Umbilical cord (tissue), 2 donors: Measurements from ENCODE around the gene PTCD2. TPM values are rescaled to one million over a fixed set of nuclear protein-coding genes. Genes with fewer than 3 reads are reported as not detected.

ENCODE experiments used
- DNase-seq: peaks from one replicate; pipeline ENCODE4 v3.0.0-alpha.2; 2015; ENCODE audit warnings: low spot score
- total RNA-seq: library from RNA; depleted of rRNA; stranded (reverse); fragments of >200 nt; gene quantifications from one replicate; pipeline ENCODE4 v1.2.3, GENCODE V29; 2014; ENCODE audit warnings: low replicate concordance; ENCODE audit not compliant: insufficient read depth

Gene PTCD2, protein sequence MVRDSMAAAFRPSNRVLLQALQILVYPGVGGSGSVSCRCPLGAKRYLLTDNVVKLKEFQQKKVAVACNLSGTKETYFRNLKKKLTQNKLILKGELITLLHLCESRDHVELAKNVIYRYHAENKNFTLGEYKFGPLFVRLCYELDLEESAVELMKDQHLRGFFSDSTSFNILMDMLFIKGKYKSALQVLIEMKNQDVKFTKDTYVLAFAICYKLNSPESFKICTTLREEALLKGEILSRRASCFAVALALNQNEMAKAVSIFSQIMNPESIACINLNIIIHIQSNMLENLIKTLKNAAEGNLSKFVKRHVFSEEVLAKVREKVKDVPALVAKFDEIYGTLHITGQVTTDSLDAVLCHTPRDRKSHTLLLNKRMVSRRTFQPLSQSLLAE
- total RNA-seq, result 5.1 TPM

GRCh38 chr5:72319976-72320752, at the start of gene PTCD2, which contains the start of gene MRPS27:
PTCD2 (plus strand) TSS chr5:72320373; CDS start chr5:72320383, 10 bp downstream.
MRPS27 (minus strand) TSS chr5:72320240; CDS start chr5:72320221, 19 bp downstream.
- DNase-seq, result peak; percentile 99

DNA sequence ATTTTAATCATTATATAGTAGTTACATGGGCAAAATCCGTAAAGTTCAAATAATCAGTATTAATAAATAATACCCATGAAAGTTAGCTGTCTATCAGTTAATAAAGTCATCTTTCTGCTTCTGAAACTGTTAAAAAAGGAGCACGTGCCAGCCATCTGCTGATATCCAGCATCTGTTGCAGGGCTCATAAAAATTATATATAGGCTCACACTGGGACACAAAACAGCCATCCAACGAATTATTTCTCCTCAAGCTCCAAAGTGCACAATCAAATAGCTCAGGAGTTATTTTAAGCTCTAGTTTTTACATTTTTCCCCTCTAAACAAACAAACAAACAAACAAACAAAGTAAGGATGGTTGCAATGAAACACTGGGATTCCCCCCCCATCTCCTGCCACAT, 48.5 kb upstream of the PTCD2 start:
- DNase-seq, result peak; percentile 58

- no peak for DNase-seq
These were observed 47.8 kb upstream of the PTCD2 start for GRCh38 chr5:72272398-72272797.

GRCh38 chr5:72273547-72273946, 46.6 kb upstream of the PTCD2 start:
- no peak for DNase-seq

DNA sequence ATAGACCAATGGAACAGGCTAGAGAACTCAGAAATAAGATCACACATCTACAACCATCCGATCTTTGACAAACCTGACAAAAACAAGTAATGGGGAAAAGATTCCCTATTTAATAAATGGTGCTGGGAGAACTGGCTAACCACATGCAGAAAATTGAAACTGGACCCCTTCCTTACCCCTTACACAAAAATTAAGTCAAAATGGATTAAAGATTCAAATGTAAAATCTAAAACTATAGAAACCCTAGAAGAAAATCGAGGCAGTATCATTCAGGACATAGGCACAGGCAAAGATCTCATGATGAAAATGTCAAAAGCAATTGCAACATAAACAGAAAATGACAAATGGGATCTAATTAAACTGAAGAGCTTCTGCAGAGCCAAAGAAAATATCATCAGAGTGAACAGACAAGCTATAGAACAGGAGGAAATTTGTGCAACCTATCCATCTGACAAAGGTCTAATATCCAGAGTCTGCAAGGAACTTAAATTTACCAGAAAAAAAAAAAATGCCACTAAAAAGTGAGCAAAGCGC, 43.9 kb upstream of the PTCD2 start:
- DNase-seq, result no peak

DNA sequence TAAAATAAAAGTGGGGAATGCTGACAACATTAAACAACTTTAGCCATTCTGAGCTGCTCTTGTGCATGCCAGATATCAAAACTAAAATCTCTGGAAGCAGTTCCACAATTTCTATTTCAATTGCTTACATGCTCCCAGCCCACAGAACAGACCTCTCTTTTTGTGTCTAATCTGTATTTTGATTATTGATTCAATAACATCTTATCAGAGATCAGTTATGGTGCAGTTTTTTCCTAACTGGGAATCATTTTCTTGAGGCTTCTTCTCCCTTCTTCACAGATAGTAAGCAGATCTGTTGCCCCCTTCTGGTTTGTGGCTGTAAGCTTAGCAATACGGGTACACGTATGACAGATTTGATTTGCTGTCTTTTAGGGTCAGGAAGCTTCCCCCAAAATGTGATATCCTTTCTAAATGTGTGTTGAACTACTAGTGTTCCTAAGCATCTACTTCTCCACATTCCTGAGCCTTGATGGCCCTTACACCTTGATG, 39.5 kb upstream of the PTCD2 start:
- peak; percentile 68 for DNase-seq

DNA sequence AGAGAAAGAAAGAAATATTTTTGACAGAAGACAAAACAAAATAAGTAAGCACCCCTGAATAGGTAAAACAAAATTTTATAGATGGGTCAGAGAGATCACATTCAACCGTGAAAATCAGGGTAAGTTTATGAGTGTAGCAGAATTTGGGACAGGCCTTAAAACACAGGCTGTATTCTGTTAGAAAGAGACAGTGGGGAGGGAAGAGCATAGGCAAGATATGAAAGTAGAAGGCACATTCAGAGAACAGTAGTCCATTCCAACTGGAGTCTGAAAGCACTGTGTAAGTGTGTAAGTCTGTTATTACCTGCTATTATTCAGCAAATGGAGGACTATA, 38.8 kb upstream of the PTCD2 start:
- no peak for DNase-seq

GRCh38 chr5:72281764-72282499, 38.2 kb upstream of the PTCD2 start:
- DNase-seq, result peak; percentile 94

DNA sequence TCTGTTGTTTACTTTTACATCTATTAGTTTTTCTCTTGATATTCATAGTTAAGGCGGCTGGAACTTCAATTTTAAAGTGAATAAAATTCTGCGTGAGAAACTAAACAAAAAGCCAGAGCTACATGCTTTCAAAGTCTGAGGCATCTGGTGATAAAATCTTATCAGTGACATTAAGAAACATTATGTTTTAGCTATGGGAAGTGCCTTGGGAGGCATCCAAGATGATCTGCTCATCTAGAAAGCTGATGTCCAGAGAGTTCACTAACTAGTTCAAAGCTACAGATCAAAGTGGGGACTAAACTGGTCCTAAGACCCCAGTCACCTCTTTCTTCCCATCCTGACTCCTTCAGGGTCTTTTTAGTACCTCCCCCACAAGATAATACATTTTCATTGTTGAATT, 37.3 kb upstream of the PTCD2 start:
- peak; percentile 96 for DNase-seq

GRCh38 chr5:72283358-72283757, 36.8 kb upstream of the PTCD2 start:
- peak; percentile 59 for DNase-seq

GRCh38 chr5:72284559-72285423, 35.4 kb upstream of the PTCD2 start:
- DNase-seq, result no peak

DNA sequence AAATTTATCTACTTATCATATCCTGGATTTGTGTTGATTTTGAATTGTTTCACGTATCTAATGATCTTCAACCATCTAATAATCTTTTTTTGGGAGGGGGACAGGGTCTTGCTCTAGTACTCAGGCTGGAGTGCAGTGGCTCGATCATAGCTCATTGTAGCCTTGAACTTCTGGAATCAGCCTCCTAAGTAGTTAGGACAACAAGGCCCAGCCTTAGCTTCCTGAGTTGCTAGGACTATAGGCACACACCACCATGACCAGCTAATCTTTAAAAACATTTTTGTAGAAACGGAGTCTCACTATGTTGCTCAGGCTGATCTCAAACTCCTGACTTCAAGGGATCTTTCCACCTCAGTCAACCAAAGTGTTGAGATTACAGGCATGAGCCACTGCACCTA, 34.8 kb upstream of the PTCD2 start:
- peak; percentile 31 for DNase-seq

DNA sequence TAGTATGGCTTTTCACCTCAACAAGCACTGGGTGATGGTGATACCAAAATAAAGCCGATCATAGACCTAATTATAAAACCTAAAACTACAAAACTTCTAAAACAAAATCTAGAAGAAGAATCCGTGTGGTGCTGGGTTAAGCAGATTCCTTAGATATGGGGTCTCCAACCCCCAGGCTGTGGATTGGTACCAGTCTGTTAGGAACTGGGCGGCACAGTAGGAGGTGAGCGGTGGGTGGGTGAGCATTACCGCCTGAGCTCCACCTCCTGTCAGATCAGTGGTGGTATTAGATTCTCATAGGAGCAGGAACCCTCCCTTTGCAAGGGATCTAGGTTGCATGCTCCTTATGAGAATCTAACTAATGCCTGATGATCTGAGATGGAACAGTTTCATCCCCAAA, 33.4 kb upstream of the PTCD2 start:
- DNase-seq, result no peak

- peak; percentile 49 for DNase-seq
These were observed 31.2 kb upstream of the PTCD2 start for GRCh38 chr5:72288924-72289323.

DNA sequence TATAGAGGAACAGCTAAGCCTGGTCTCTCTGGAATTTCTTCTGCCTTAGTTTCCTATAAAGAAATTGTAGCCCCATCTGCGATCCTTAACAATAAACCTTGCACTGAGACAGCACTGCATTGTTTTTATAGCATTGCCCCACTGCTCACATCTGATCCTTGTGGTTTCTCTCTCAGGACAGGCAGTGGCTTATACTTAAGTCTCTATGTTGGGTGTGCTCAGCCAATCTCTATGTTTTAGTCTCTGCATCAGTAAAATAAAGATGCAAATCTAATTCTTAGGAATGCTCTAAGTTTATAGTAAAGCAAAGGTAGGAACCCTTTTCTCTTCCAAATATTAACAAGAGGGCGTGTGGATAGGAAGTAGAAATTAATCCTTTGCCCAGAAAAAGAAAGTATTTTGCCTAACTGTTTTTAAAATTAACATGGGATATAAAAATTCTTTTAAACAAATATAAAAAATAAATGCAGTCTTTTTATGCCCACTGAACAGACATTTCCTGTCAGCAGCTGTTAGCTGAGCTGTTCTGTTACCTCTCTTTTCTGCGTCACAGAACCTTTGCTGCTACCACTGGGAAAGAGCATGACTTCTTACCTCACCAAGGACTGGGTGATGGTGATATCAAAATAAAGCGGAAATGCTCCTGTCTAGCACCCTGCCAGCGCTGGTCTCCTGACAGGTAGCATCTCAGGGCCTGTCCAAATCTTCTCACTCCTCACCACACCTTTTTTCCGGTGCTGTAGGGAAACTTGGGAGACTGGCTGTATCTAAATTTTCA, 29.6 kb upstream of the PTCD2 start:
- DNase-seq, result peak; percentile 77

DNA sequence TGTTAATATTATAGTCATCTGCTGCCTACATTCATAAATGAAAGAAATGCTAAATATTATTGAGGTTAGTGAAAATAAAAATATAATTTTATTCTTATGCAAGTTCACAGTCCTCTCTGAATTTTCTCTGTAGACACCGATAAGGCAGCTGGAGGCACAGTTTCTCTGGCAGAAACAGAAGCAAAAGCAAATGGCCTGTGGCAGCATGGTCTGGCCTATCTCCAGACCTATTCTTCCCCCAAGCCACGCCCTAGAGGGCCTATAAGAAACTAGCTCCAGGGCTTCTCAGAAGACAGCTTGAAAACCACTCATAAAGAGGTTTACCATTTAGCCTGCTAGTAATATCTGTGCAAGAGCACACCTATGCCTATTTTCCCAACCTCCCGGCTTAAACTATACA, 28.6 kb upstream of the PTCD2 start:
- DNase-seq, result no peak

DNA sequence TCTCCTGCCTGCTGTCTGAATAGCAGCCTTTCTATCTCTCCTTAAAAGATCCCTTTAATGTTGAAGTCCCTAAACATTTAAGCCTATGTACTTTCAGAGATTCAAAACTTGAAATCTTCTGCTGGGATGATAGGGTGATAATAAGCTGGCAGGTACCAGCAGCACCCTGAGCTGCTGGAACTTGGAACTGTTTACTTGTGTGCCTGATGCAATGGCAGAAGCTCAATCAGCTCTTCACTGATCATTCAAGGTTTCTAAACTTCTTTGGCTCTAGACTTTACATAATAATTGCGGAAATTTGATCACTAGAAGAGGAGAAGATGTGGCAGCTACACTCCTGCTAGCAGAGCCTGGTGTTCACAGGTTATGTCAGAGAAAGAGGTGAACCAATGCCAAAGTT, 27.8 kb upstream of the PTCD2 start:
- DNase-seq, result no peak

GRCh38 chr5:72293495-72294055, 26.6 kb upstream of the PTCD2 start:
- DNase-seq, result no peak

DNA sequence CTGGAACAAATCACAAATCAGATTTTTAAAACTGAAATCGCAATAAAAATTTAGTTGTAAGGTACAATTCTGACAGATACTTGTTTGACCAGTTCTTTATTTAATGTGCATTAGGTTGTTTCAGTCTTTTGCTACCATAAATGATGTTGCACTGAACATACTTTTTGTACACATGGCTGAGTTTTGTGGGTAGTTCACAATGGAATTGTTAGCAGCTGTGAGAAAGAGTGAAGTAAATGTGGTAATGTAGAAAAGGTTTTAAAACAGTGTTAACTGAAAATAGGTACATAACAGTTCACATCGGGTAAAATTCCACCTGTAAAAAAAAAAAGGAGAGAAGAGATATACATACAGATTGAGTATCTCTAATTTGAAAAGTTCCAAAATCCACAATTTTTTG, 25.7 kb upstream of the PTCD2 start:
- DNase-seq, result no peak

GRCh38 chr5:72295539-72295938, 24.6 kb upstream of the PTCD2 start:
- DNase-seq, result no peak
